Stimulated activated CD4-positive, alpha-beta T cell treated with anti-CD3 and anti-CD28 coated beads, Interleukin-12 subunit alpha, Interleukin-12 subunit beta, amount 100 ng/mL, for 4 hours (primary cell): Measurements from ENCODE around the gene CCT2.

Experiments
- DNase-seq: peaks from one replicate; pipeline ENCODE4 v3.0.0-alpha.2; 2020

CCT2 gene

DNA sequence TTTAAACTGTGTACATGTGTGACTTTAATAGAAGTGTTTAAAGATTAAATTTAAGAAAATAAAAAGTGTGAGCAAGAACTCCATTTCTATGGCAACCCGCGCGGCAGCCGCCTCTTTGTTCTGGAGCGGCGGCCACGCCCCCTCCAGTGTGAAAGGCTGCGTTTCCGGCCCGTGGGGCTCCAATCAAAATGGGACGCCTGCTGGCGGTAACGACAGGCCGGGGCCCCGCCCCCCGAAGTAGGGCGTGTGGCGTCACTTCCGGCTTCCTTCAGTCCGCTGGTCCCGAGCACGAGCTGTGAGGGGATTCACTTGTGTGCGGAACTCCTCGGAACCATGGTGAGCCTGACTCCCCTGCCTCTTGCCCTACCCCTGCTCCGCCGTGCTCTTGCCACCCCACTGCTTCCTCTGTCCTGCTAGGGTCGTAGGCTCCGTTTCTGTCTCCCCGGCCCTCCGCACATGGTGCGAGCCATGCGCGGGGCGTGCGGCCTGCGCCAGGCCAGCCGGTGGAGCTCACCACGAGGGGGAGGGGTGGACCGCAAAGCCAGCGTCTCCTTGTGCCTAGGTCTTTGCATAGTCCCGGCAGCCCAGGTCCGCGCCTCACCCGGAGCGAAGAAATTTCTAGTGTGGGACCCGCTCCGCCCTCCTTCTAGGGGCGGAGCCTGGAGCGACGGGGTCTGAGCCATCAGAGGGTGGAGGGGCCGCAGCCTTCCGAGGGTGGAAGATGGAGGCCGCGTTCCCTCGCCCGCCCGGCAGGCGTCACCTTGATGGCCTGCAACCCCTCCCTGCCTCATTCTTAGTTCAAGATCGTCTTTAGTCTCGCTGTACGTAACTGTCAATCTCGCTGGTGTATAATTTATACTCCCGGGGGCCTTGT, at the start of gene CCT2:
TSS of gene CCT2 (plus strand) at position 271 of the 874 bp plus-strand sequence. CDS start at position 334, 63 bp downstream.
- peak; percentile 97 for DNase-seq

GRCh38 chr12:69540987-69541386, 44.3 kb upstream of the CCT2 start:
- DNase-seq = no peak

GRCh38 chr12:69544087-69544486, 41.2 kb upstream of the CCT2 start:
- DNase-seq = no peak

DNA sequence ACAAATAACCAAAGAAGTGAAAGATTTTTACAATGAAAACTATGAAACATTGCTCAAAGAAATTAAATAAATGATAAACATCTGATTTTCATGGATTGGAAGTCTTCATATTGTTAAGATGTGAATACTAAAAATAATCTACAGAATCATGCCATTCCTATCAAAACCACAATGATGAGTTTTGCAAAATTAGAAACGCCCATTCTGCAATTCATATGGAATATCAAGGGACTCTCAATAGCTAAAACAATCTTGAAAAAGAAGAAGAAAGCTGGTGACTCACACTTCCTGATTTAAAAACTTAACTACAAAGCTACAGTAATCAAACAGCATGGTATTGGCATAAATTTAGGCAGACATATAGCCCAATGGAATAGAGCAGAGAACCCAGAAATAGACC, 40.2 kb upstream of the CCT2 start:
- no peak for DNase-seq

- DNase-seq = no peak
Measured at GRCh38 chr12:69546693-69547438, 38.4 kb upstream of the CCT2 start.

DNA sequence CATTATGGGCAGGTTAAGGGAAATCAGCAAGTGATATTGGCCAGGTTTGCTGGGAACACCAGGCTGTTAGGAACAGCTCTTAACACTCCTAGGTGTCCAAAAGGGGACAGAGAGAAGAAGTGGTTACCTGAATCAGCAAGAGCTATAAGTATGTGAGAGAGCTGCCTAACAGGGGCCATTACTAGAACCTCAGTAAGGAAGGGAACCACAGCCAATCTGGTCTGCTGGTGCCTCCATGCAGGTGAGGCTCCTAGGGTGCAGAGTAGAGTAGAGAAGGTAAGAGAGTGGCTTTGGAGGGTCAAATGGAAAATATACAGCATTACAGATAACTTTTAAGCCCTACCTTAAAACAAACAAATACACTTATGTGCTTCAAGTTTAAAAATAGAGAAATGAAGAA, 36.6 kb upstream of the CCT2 start:
- no peak for DNase-seq

DNA sequence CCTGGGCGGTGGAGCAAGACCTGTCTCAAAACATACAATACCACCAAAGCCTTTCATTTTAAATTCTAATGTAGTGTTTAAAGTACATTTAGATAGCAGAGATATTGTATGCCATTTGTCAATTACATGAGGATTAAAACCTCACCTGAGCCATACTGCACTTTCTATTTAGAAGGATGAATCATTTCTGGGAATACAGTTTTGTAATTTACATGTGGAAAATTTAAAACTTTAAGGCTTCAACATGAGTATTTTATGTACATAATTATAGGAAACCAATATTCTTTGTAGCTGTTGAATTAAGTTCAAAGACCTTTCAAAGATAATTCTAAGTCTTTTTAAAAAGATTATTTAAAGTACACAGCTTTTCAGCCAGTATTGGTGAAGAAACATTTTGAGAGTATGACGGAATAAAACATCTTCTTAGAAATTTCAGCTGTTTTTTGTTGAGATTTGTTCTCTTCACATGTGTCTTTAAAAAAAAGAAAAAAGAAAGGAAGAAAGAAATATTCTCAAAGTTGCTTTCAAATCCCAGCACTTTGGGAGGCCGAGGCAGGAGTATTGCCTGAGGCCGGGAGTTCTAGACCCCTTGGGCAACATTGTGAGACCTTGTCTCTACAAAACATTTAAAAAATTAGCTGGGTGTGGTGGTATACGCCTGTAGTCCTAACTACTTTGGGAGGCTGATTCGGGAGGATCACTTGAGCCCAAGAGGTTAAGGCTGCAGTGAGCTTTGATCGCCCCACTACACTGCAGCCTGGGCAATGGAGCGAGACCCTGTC, 34.5 kb upstream of the CCT2 start:
- DNase-seq = no peak

DNA sequence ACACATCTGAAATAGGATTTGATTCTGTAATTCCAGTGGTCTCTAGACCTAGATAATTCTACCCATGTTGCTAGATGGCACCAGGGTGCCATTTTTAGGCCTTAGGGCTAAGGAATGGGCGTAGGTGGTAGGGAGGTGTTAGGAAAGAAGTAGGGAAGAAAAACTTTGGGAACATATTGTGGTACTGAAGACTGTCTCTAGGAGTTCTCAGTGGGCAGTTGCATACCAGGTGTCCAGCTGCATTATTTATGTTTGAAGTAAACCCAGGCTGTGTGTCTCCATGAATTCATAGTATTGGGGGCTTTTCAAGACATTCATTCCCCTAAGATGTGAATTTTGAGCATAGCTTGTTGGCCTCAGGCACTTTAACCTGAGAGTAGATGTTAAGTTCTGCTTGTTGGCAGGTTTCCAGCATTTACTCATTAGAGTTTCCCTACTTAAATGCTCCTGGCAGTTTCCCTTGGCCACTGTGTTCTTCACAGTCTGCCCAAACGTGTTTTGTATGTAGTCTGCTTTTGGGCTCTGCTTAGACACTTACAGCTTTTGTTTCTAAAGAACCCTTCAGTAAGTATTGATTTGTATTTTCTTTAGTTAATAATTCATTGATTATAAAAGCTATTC, 31.5 kb upstream of the CCT2 start:
- no peak for DNase-seq

- DNase-seq = no peak
Measured at GRCh38 chr12:69555461-69555860, 29.8 kb upstream of the CCT2 start.

GRCh38 chr12:69556383-69556782, 28.9 kb upstream of the CCT2 start:
- no peak for DNase-seq

DNA sequence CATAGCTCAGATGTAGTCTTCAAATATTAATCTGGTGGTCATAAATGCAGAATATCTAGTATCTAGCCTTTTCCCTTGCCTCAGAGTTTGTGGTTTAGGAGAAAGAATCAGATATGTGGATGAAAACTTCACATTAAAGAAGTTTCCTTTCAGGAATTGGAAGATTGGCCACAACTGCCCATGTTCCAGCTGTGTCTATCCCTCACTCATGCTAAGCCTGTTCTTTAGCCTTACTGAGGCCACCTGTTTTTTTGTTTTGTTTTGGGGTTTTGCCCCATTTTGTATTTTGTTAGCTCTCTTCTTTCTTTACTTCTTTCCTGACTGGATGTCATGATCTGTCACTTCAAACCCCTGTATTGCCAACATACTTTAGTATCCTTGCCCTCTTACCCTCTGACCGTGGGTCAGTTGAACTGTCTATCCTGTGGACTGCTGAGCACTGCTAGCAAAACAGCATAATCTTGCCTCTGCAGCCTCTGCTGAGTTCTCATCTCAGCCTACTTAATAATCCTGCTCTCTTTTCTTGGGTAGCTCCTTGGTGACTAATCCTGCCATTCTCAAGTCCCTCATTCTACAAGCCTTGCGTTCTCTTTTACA, 22.0 kb upstream of the CCT2 start:
- no peak for DNase-seq

DNA sequence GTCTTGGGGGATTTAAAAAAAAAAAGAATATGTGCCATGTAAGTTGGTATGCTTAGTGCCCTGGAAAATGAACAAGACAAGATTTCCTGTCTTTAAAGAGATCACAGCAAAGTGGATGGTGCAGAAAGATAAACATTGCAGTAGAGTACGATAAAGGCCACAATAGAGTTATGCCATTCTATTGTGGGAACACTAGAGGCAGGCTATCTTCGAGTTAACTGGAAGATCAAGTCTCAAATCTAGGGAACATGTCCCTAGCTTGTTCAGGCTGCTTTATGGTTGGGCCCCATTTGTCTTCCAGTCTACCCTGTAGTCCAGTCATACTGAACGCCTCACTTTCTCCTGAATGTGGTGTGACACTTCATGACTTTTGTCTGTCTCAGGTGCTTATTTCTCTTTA, 18.7 kb upstream of the CCT2 start:
- DNase-seq = no peak

GRCh38 chr12:69569236-69569635, 16.0 kb upstream of the CCT2 start:
- DNase-seq = no peak

DNA sequence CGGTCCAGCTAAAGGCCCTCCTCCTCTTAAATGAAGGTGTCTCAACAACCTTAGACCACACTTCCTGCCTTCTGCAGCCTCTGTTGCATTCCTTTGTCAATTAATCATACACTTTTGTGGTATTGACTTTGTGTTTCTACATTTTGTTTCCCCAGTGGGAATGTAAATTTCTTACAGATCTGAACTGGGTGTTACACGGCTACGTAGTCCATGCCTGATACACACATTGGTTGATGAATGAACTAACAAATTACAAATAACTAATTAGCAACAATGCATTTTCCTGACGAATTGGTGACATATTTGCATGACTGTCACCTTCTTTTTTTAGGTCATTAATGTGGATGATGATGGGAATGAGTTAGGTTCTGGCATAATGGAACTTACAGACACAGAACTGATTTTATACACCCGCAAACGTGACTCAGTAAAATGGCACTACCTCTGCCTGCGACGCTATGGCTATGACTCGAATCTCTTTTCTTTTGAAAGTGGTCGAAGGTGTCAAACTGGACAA, 15.2 kb upstream of the CCT2 start:
- DNase-seq = no peak

GRCh38 chr12:69570545-69571399, 14.5 kb upstream of the CCT2 start:
- peak; percentile 27 for DNase-seq

- no peak for DNase-seq
Measured at GRCh38 chr12:69575346-69575745, 9.9 kb upstream of the CCT2 start.

DNA sequence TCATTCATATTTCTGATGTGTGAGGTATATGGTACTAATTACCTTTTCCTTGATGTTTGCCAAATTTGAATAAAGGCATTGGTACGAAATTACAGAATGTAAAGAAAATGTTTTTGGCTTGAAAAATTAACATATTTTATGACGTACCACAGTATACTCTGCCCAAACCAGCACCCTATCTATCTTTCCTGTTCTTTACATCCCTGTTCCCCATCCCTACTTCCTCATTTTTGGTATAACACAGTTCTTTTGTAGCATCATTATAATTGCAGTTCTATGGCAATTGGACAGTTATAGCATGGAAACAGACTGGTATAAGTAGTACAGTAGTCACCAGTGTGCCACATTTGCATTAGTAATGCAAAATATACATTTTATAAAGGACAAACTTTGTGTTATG, 7.0 kb upstream of the CCT2 start:
- DNase-seq = no peak

DNA sequence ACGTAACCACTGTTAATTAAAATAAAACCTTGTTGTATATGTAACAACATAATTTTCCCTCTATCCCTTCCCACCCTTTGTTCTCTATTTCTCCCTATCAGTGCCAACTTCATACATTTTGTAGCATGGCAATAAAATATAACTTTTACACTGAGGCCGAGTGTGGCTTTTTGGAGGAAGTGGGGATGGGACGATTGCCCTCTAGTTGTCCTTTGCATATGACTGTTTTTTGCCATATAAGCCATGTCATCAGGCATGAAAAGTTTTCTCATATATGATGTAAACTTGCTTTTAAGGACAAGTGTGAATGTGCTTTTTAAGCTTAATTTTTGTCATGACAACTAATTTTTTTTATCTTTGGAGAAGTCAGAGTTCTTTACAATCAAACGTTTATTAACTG, 6.2 kb upstream of the CCT2 start:
- DNase-seq = no peak

GRCh38 chr12:69580074-69580473, 5.2 kb upstream of the CCT2 start:
- DNase-seq = no peak

DNA sequence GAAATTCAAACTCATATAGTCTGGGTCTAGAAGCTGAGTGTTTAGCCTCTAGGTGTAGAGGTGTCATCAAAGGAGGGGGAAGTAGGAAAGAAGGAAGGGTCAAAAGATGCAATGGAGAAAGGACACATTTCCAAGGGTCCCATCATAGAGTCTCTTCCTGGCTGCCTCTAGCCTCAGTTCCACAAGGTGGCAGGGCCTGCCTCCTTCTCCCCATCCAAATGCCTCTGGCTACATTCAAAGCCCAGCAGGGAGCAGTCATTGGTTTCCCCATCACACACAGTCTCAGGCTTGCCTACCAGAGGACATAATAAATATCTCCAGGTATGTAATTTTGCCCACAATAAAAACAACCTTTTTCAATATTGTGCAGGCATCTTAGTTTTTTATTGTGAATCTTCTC, 2.1 kb upstream of the CCT2 start:
- DNase-seq = no peak

- DNase-seq = no peak
Measured at GRCh38 chr12:69588527-69588926, 3.3 kb downstream of the CCT2 start.
